ENCODE measurements around the gene JAM3.

GRCh38 chr11:134116210-134116609, 47.3 kb downstream of the JAM3 start:
- TF ChIP-seq CTCF (IDR thresholded peaks at IDR 0.05), result no peak
- TF ChIP-seq POLR2A (IDR thresholded peaks at IDR 0.05), result no peak
- no peak for TF ChIP-seq EP300 (IDR thresholded peaks at IDR 0.05)
